GM19238 (cell line): ENCODE measurements around the gene SCCPDH.
"Not testable (repeated sequence)": the region's sequence is repeated elsewhere in the genome, so short reads cannot be mapped to it uniquely, and the experiment has no call there.

Experiments used
- DNase-seq: peaks from one replicate; pipeline ENCODE4 v3.0.0; 2011; ENCODE audit warnings: low spot score; ENCODE audit not compliant: insufficient read length

SCCPDH gene

GRCh38 chr1:246798606-246799496 lies 74.6 kb downstream of the SCCPDH start:
- no peak for DNase-seq

GRCh38 chr1:246800356-246800755 lies 76.1 kb downstream of the SCCPDH start:
- DNase-seq, result no peak

GRCh38 chr1:246800756-246801155 lies 76.5 kb downstream of the SCCPDH start:
- DNase-seq, result no peak

- no peak for DNase-seq
These were observed 77.2 kb downstream of the SCCPDH start for GRCh38 chr1:246801241-246802020.

- DNase-seq, result no peak
These were observed 79.2 kb downstream of the SCCPDH start for GRCh38 chr1:246803373-246803772.

GRCh38 chr1:246803883-246804282 lies 79.7 kb downstream of the SCCPDH start:
- DNase-seq, result no peak

- DNase-seq, result no peak
These were observed 81.0 kb downstream of the SCCPDH start for GRCh38 chr1:246805135-246805716.

GRCh38 chr1:246809473-246809872 lies 85.3 kb downstream of the SCCPDH start:
- DNase-seq, result no peak

- no peak for DNase-seq
These were observed 87.8 kb downstream of the SCCPDH start for GRCh38 chr1:246811985-246812384.

GRCh38 chr1:246813325-246813724 lies 89.1 kb downstream of the SCCPDH start:
- not testable (repeated sequence) for DNase-seq

- DNase-seq, result no peak
These were observed 90.7 kb downstream of the SCCPDH start for GRCh38 chr1:246814890-246815289.

- no peak for DNase-seq
These were observed 91.6 kb downstream of the SCCPDH start for GRCh38 chr1:246815693-246816270.
